ENCODE measurements around the gene QRFPR. TPM values are rescaled to one million over a fixed set of nuclear protein-coding genes. Genes with fewer than 3 reads are reported as not detected.

The QRFPR gene
- total and polyA plus RNA-seq, 2 of the 8 experiments (the other 6 are each of a cell fraction or from before 2014, with no cell fraction given) = 1.0 to 2.9 TPM

DNA sequence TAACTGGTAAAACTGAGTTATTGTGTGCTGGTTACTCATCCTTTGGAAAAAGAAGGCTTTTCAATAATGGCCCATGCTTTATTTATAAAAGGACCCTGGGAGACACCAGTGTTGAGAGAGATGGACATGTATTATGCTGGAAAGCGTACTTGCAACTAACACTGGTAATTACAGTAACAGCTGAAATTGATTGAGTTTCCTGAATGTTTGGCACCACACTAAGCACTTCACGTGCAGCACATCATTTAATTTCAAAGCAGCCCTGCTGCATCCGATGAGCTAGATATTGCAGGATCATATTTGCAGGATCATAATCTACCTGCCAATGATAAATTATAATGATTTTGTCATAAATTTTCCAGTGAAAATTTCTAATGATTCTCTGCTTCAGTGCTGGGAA, 81.5 kb downstream of the QRFPR start:
- no peak overlapping the region for H3K56ac ChIP-seq (replicated peaks; ENCODE audit: insufficient read length, low read depth, low read length)
- no peak overlapping the region for H2AFZ ChIP-seq (ENCODE audit: low read length)
- no peaks in the 10 kb centered on the region for H3K4me1 ChIP-seq (replicated peaks in 1 of 4; ENCODE audit: control insufficient read depth in 3 of 4, insufficient read depth in 4 of 4, low read length in 3 of 4)
- no peak overlapping the region for H2BK5ac ChIP-seq (ENCODE audit: low read depth, low read length)
- H3K79me2 ChIP-seq (ENCODE audit: control insufficient read depth in 1 of 2, insufficient read depth in 2 of 2, low read length in 2 of 2) = no peaks in the 10 kb centered on the region
- no peak overlapping the region for H4K8ac ChIP-seq (ENCODE audit: extremely low read depth, insufficient read depth, low read length)
- no peak overlapping the region for H2BK15ac ChIP-seq (ENCODE audit: low read length)
- CTCF ChIA-PET (ENCODE audit: partially characterized antibody) = interaction anchor here (0.9 to 2.3 kb wide), 5 partner anchors 8 to 228 kb away, joined by 3 to 9 read pairs (median 5); no protein-coding TSS in a partner anchor
- no peak overlapping the region for H3K14ac ChIP-seq (ENCODE audit: insufficient read length)
- no peaks in the 10 kb centered on the region for H3K9me3 ChIP-seq (ENCODE audit: insufficient read depth in 2 of 2, low read depth in 1 of 2, low read length in 1 of 2)
- H3K36me3 ChIP-seq (ENCODE audit: control insufficient read depth in 2 of 4, insufficient read depth in 4 of 4, low read length in 3 of 4) = no peaks in the 10 kb centered on the region
- no peaks in the 10 kb centered on the region for H3K27me3 ChIP-seq (replicated peaks in 1 of 4; ENCODE audit: control insufficient read depth in 3 of 4, extremely low read depth in 1 of 4, insufficient read depth in 3 of 4, low read length in 3 of 4)
- H2BK120ac ChIP-seq (replicated peaks; ENCODE audit: low read depth, low read length) = no peak overlapping the region
- no peak overlapping the region for H3K4me3 ChIP-seq (ENCODE audit: extremely low read depth in 1 of 4, insufficient read depth in 2 of 4, low read depth in 3 of 4, low read length in 4 of 4)
- POLR2A ChIA-PET (ENCODE audit: partially characterized antibody) = no interaction called here
- WGBS, 2 experiments (ENCODE audit: extremely low coverage in 1 of 2, insufficient coverage in 1 of 2, insufficient read length in 1 of 2, insufficient replicate concordance in 2 of 2, low coverage in 1 of 2, low lambda C conversion rate in 2 of 2, missing lambda C conversion rate in 1 of 2) = 91% methylated on average over 3 of the region's 3 CpGs; no CpG with 5 or more reads in 1 of the 2 experiments
- H3K23me2 ChIP-seq (ENCODE audit: low read depth, low read length) = no peaks in the 10 kb centered on the region
- H2BK12ac ChIP-seq (ENCODE audit: low read depth, low read length) = no peak overlapping the region
- H3K79me1 ChIP-seq (ENCODE audit: low read depth, low read length) = no peaks in the 10 kb centered on the region
- no peak for FAIRE-seq
- no peak overlapping the region for H3K4me2 ChIP-seq (ENCODE audit: insufficient read depth in 1 of 2, low read depth in 2 of 2, low read length in 2 of 2)
- no peak overlapping the region for H2BK20ac ChIP-seq (ENCODE audit: low read length)
- no peak overlapping the region for H2AK5ac ChIP-seq (ENCODE audit: low read depth, low read length)
- no peak overlapping the region for H4K91ac ChIP-seq (replicated peaks; ENCODE audit: insufficient read length, low read length)
- no peak overlapping the region for H3K4ac ChIP-seq (replicated peaks; ENCODE audit: insufficient read length, low read depth, low read length)
- no peak overlapping the region for H4K5ac ChIP-seq (ENCODE audit: insufficient read length, low read depth, low read length)
- no peak overlapping the region for H3K9ac ChIP-seq (replicated peaks in 1 of 4; ENCODE audit: extremely low read depth in 1 of 4, low read depth in 3 of 4, low read length in 3 of 4)
- H3K27ac ChIP-seq (ENCODE audit: low read depth, low read length) = no peak overlapping the region
- no peaks in the 10 kb centered on the region for H4K20me1 ChIP-seq (replicated peaks in 1 of 2; ENCODE audit: control insufficient read depth in 1 of 2, insufficient read depth in 2 of 2, low read length in 2 of 2)
- no peak overlapping the region for H3K23ac ChIP-seq (ENCODE audit: insufficient read length)
- DNase-seq (ENCODE audit: low read depth in 1 of 2, low spot score in 2 of 2) = no peak
- no peak overlapping the region for H3K18ac ChIP-seq (ENCODE audit: extremely low read depth, low read length)
